NCI-H1930 (cell line): ENCODE measurements around the gene LIMS2.

ENCODE experiments used
- DNase-seq, 2 experiments: peaks; one replicate each; lab custom pipeline; 2025; lab: John Stamatoyannopoulos, UW

Gene LIMS2

DNA sequence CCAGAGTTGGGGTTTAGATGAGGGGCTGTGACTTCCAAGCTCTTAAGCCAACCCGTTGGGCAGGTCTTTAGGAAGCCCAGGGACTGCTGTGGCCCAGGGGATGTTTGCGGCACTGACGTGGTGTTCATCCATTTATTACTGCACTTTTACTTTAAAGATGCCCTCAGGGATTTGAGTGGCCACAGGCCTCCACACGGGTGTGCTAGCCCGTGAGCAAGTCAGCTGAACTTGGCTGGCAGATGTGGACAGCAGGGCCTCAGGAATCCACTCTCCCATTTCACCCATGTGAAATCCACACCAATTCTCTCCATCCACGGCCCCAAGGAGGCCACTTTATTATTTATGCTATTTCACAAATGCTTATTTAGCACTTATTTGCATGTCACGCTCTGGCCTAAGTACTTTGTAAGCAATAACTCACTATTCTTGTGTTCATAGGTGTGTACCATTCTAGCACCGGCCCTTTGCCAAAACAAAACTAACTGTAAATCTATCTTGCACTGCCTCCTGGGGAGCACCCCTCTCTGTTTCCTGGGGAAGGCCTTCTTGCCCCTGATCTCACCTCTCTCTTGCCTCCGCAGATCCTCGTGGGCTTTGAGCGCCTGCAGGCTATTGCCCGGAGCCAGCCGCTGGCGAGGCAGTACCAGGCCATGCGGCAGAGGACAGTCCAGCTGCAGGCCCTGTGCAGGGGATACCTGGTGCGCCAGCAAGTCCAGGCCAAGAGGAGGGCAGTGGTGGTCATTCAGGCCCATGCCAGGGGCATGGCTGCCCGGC is 68.5 kb downstream of the LIMS2 start:
- no peak for DNase-seq

DNA sequence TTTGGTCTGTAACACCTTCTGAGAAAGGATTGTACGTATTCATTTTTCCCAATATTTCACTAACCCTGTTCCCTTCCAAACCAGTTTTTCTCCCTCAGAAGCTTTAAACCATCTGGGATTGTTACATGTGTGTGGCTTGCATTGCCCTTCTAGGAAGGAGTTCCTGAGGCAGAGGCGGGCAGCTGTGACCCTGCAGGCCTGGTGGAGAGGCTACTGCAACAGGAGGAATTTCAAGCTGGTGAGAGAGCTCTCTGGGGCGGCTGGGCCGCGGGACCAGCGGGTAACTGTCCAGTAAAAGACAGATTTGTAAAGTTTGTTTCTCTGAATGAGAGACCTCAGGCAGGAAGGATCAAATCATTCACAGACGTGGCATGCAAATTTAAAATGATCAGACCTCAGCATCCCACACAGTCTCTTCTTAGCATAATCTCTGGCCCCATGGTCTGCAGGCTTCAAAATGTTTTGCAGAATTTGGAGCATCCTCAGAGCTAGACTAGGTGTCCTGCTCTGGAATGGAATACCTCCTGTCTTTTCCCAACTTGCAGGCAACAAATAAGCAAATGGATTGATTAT is 69.6 kb downstream of the LIMS2 start:
- DNase-seq: no peak

DNA sequence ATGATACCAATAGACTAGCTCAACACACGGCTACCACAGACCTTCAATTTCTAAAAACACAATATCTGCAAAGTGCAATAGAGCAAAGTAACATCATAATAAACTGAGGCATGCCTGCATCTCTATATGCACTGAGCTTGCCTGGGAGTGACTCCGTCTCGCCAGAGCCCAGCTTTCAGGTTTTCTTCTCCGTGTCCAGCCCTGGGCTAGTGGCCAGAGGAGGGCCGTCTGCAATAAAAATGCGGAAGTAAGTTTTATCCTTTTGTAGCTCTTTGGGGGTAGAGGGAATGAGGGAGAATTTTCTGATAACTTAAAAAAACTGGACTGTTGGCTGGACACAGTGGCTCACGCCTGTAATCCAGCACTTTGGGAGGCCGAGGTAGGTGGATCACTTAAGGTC is 70.3 kb downstream of the LIMS2 start:
- DNase-seq: no peak

DNA sequence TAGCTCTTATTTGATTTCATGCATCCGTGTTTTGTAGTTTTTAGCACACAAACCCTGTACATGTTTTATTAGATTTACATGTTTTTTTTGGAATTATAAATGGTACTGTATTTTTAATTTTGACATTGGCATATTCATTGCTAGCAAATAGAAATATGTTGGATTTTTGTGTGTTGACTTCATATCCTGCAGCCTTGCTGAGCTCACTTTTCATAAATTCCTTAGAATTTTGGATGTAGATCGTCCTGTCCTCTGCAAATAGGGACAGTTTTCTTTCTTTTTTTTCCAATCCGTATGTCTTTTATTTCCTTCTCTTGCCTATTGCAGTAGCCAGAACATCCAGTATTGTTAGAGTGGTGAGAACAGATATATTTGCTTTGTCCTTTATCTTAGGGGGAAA is 76.1 kb downstream of the LIMS2 start:
- DNase-seq: no peak

DNA sequence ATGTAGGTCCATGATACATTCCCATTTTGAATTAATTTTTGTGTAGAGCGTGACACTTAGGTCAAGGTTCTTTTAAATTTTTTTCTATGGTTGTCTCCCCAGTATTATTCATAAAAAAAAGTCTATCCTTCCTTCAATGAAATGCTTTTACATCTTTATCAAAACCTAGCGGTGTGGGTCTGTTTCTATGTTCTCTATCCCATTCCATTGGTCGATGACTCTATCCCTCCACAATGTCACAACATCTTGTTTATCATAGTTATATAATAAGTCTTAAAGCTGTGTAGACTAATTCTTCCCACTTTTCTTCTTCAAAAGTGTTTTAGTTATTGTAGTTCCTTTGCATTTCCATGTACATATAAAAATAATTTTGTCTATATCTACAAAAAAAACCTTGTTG is 76.6 kb downstream of the LIMS2 start:
- no peak for DNase-seq

DNA sequence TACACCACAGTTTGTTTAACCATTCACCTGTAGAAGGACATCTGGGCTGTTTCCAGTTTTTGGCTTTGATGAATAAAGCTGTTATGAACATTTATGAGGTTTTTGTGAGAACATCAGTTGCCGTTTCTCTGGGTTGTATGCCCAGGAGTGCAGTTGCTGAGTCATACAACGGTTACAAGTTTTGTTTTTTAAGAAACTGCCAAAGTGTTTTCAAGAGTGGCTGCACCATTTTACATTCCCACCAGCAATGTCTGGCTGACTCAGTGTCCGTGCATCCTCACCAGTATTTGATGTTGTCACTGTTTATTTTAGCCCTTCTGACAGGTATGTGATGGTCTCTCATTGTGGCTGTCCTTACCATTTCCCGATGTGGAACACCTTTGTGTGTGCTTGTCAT is 77.3 kb downstream of the LIMS2 start:
- DNase-seq: no peak

DNA sequence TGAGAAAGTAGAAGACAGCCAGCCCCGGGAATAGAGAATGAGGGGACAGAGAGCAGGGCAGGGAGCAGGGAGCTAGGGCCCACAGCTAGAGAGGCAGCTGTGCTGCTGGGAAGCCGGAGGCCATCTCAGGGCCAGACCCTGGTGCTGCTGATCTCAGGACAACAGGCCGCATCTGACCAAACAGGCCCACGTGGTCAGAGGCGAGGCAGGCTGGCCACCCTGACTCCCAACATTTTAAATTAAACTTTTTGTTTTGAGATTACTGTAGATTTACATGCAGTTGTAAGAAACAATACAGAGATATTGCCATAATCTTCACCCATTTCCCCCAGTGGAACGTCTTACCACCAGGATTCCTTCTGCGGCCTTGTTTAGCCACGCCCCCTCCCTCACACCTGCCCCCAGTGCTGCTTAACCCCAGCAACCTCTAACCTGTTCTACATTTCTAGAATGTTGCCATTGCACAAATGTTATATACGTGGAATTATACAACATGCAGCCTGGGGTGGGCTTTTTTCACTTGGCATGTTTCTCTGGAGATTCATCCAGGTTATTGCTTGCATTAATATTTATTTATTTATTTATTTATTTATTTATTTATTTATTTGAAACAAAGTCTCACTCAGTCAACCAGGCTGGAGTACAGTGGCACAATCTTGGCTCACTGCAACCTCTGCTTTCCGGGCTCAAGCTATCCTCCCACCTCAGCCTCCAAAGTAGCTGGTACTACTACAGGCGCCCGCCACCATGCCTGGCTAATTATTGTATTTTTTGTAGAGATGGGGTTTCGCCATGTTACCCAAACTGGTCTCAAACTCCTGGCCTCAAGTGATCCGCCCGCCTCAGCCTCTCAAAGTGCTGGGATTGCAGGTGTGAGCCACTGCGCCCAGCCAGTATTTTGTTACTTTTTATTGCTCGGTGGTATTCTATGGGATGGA is 78.0 kb downstream of the LIMS2 start:
- DNase-seq: no peak

DNA sequence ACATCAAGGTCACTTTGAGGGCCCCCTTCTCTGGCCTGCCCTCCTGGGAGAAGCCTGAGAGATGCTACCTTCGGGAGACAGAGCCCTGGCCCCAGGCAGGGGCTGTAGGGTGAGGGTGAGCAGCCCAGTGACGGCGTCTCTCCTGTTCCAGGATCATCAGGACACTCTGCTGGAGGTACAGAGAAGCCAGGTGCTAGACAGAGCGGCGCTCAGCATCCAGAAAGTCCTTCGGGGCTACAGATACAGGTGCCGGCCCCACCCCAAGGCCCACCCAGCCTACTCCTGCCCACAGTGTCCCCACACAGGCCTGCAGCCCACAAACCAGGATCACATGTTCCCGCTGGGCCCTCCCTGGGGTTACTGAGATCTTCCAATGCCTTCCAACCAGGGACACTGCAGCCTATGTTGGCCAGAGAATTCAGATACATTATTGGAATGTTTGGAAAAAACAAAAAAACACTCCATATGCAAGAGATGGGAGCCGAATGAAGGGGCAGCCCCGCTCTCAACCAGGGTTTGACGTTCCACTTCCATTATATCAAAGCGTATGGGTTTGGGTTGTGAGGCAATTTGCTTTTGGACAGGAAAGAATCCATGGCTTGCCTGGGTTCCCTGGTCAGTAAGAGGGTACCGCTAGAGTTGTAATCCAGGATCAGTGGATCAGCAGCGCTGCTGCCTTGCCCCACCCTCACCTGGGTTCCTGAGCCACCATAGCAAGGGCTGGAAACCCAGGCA is 78.9 kb downstream of the LIMS2 start:
- no peak for DNase-seq

DNA sequence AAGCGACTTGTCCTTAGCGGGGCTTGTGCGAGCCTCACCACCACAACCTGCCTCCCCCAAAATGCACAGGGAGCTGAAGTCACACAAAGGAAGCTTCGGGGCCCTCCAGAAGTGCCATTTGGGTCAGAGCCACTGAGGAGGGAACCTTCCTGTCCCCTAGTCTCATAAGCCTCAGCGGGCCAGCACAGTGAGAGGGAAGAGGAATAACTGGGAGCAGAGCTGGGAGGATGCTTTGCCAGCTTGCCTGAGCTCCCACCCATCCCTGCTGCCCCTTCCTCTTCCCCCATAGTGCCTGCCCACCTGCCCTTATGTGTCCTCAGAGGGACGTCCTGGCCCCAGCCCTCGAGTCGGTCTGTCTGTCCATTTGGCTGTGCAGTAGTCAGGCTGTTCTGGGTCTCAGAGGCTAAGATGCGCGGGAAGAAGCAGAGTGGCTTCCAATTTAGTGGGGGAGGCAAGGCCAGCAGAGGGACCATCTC is 81.2 kb downstream of the LIMS2 start:
- no peak for DNase-seq

DNA sequence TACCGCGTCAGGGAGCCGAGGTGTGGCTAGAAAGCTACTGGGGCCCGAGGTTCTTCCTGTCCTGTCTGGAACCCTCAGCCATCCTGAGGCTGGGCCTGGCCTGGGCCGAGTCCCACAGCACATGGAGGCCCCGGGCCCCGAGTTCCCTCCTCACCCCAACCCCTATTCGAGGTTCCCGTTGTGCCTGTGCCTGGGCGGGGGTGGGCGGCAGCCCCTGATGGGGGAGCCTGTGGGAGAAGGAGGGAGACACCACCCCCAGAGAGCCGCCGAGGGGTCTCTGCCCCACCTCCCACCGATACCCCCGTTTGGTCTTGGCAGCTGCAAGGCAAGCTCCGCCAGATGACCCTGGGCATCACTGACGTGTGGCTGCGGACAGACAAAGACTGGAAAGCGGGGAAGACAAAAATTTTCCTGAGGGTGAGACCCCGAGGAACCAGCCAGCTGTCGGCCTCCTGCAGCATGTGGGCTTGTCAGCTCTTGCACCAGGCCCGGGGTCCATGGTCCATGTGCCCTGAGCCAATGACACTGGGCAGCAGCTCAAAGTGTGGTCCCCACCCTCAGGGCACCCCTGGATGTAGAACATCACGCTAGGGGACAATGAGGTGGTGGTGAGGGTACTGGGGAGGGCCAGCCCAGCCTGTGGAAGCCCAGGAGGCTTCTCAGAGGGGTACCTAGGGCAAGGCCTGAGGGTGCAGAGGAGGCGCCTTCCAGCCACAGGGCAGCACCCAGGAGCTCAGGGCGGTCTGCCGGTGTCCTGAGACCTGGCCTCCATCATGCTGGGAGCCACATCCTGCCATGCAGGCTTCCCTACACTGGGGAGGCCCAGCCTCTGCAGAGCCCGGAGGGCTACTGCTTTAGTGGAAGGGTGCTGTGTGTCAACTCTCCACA is 81.9 kb downstream of the LIMS2 start:
- DNase-seq: no peak

DNA sequence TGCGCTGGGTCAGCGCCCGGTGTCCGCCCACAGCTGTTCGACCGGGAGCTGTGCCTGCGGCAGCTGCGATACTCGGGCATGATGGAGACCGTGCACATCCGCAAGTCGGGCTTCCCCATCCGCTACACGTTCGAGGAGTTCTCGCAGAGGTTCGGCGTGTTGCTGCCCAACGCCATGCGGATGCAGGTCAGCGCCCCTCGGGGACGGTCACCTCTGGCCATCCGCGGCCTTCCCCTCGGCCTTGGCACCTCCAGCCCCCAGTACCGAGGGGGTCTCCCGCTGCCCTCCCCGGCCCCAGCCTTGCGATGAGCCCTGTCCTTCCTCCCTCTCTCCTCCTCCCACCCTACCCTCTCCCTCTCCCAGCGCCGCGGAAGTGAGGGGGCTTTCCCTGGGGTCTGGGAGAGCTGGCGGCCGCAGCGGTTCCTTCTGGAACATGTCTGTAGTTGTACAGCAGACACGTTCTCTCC is 82.5 kb downstream of the LIMS2 start:
- no peak for DNase-seq

DNA sequence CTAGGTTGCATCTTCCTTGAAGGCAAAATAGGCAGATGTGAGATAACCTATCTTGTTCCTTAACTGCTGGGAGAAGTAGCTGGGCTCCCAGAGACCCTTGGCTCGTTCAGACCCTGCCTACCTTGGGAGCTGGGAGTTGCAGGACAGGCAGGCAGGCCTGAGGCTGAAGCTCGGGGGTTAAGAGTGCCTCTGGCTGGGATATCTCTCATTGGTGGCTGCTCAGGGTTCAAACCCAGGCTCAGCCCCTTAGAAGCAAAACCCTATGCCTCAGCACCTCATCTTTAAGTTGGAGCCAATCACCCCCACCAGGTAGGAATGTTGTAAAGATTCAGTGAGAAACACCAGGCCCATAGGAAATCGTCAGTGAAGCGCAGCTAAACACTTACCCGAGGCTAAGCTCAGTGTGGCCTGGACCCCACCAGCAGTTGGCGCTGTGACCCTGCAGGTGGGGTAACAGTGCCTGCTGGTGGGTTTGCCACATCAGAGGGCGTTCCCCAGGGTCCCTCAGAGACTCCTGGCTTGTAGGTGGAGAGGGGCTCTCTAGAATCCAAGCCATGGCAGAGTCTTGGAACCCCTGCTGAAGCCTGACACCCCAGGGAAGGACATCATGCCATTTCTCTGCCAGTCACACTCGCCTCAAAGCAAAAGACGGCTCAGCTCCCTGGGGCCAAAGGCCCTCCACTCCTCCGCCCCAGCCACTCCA is 84.0 kb downstream of the LIMS2 start:
- peak; percentile 16 to 39 for DNase-seq

DNA sequence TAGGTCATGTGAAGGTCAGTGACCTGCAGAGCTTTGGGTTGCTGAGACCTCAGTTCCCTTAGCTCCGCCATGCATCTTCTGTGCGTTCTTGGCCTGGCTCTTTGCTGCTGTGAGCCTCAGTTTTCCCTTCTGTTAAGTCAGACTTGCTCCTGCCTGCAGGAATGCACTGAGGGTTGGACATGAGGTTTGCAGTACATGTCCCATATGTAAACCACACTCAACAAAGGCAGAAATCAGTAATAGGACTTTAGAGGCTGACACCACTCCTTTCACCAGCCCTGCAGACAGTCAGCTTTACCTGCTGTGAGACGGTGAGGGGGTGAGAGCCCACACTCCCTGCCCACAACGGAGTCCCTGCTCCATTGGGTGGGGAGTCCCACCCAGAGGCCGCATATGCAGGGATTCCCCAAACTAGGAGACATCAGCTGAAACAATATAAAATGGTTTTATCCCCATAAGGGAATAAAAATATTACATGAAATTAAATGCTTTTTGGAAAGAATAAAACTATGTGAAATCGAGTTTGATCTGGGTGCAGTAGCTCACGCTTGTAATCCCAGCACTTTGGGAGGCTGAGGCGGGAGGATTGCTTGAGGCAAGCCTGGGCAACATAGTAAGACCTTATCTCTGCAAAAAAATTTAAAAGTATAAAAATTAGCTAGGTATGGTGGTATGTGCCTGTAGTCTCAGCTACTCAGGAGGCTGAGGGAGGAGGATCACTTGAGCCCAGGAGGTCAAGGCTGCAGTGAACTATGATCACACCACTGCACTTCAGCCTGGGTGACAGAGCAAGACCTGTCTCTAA is 84.7 kb downstream of the LIMS2 start:
- DNase-seq: no peak

DNA sequence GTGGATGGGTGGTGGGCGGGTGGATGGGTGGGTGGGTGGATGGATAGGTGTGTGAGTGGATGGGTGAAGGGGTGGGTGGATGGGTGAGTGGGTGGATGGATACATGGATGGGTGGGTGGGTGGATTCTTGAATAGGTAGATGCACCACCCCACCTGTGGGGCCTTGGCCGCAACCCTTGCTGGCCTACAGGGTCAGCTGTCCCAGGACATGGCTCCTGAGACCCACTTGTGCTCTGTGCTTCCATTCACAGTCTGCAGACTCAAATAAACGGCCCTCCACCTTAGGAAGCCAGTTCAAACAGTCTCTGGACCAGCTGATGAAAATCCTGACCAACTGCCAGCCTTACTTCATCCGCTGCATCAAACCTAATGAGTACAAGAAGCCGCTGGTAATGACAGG is 85.5 kb downstream of the LIMS2 start:
- no peak for DNase-seq

DNA sequence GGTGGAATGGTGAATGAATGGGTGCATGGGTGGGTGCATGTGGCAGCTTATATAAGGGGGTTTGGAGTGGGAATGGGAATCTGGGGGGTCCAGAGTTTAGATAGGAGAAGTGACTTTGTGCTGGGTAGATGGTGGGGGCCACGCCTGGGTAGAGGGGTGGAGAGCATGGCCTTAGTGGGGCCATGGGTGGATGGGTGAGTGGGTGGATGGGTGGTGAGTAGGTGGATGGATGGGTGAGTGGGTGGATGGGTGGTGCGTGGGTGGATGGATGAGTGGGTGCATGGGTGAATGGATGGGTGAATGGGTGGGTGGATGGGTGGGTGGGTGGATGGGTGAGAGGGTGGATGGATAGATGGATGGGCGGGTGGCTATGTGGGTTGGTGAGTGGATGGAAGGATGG is 86.0 kb downstream of the LIMS2 start:
- DNase-seq: no peak
